Body of pancreas (tissue), 4 donors: Measurements from ENCODE around the gene COX7A2L. TPM values are rescaled to one million over a fixed set of nuclear protein-coding genes. Genes with fewer than 3 reads are reported as not detected.
"Not testable (repeated sequence)": the region's sequence is repeated elsewhere in the genome, so short reads cannot be mapped to it uniquely, and the experiment has no call there.

ENCODE experiments used
- ATAC-seq: fragments of 150-250 bp; one replicate; pipeline ENCODE4 v1.9.1; 2016
- DNase-seq, 4 donors: peaks; one replicate each; pipeline ENCODE4 v3.0.0-alpha.2; 2019
- H3K27ac ChIP-seq, 4 donors: fragments of 200-600 bp; sonication (generic); 1 replicate in 3 of 4; 2 replicates in 1 of 4; pipeline versions ENCODE4 v1.5.1 to v1.6.1; 2016 to 2019; ENCODE audit warnings: mild to moderate bottlenecking in 1 of 4, mixed read lengths in 1 of 4, moderate library complexity in 1 of 4
- H3K27me3 ChIP-seq, 2 donors: fragments of 200-600 bp; sonication (generic); one replicate each; pipeline ENCODE4 v1.6.0; 2016; ENCODE audit warnings: mild to moderate bottlenecking in 1 of 2
- H3K36me3 ChIP-seq, 2 donors: fragments of 200-600 bp; sonication (generic); replicated peaks in 1 of 2; 2 replicates each; pipeline ENCODE4 v1.5.1; 2016; ENCODE audit warnings: low read depth in 2 of 2; ENCODE audit not compliant: insufficient read depth in 1 of 2
- H3K4me1 ChIP-seq: fragments of 200-600 bp; sonication (generic); one replicate; pipeline ENCODE4 v1.6.0; 2016
- H3K4me3 ChIP-seq, 2 donors: fragments of 200-600 bp; sonication (generic); 1 replicate in 1 of 2; 2 replicates in 1 of 2; pipeline ENCODE4 v1.5.1; 2016 to 2019
- H3K9me3 ChIP-seq, 3 donors: fragments of 200-600 bp; sonication (generic); 1 replicate in 2 of 3; 2 replicates in 1 of 3; pipeline ENCODE4 v1.5.1; 2016
- CTCF ChIP-seq, 7 experiments: fragments of 450-650 bp in 4 of 7; fragments of 200-600 bp in 3 of 7; sonication (generic) in 3 of 7; IDR thresholded peaks; one replicate each; pipeline ENCODE4 v1.5.1; 2016 to 2019; ENCODE audit warnings: antibody characterized with exemption in 7 of 7
- POLR2A ChIP-seq, 3 donors: fragments of 450-650 bp; IDR thresholded peaks; one replicate each; pipeline ENCODE4 v1.6.1; 2016; ENCODE audit warnings: antibody characterized with exemption in 3 of 3, mild to moderate bottlenecking in 2 of 3
- WGBS, 2 donors: methylation state at CpG; one replicate each; pipeline ENCODE4 v1.1.5; 2017; 5-methylcytosine and 5-hydroxymethylcytosine counted together
- intact Hi-C: fragments of 100-400 bp; cut with DNase I; formaldehyde crosslinking; loops from one replicate; pipeline ENCODE4 v1.15.1; 2023
- total RNA-seq, 2 donors: library from RNA; depleted of rRNA; stranded (reverse); fragments of >200 nt; gene quantifications; one replicate each; pipeline ENCODE4 v1.1.0, GENCODE V29; 2016

Gene COX7A2L
- total RNA-seq, 2 donors from 2014 or later: 41.9 to 58.1 TPM

GRCh38 chr2:42335514-42336104 lies 25.4 kb downstream of the COX7A2L start:
- H3K27ac ChIP-seq: no peak overlapping the region
- TF ChIP-seq CTCF (IDR thresholded peaks at IDR 0.05) (no peak), POLR2A (IDR thresholded peaks at IDR 0.05) (no peak)
- ATAC-seq (no peak), DNase-seq (no peak)
- no peak overlapping the region for H3K4me3 ChIP-seq
- H3K36me3 ChIP-seq: peaks cover 0 to 2% of the 10 kb centered on the region in 2 donors
- WGBS, 2 donors: 94 to 97% methylated on average over 10 of the region's 10 CpGs
- intact Hi-C loops: loop anchor here (10.0 kb wide), 1 partner anchor 241 kb away; no protein-coding TSS in a partner anchor
- H3K9me3 ChIP-seq: no peaks in the 10 kb centered on the region
- H3K27me3 ChIP-seq: no peaks in the 10 kb centered on the region
- peaks cover 3% of the 10 kb centered on the region for H3K4me1 ChIP-seq

GRCh38 chr2:42334865-42335264 lies 26.2 kb downstream of the COX7A2L start:
- not testable (repeated sequence) for DNase-seq, H3K36me3 ChIP-seq, H3K27me3 ChIP-seq, ATAC-seq, H3K4me1 ChIP-seq, H3K9me3 ChIP-seq, H3K4me3 ChIP-seq, H3K27ac ChIP-seq
- intact Hi-C loops: loop anchor here (10.0 kb wide), 1 partner anchor 240 kb away; no protein-coding TSS in a partner anchor
- WGBS, 2 donors: 94 to 95% methylated on average over 6 of the region's 6 CpGs

DNA sequence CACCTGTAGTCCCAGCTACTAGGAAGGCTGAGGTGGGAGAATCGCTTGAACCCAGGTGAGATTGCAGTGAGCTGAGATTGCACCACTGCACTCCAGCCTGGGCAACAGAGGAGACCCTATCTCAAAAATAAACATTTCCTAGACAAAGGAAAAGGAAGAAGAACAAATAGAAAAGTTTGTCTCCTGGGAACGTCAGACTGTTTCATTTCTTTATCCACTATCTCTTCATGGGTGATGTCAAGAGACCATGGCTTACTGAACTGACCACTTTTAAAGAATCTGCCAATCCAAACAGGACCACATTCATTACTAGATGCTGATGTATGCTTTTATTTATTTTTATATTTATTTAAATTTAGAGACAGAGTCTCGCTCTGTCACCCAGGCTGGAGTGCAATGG lies 26.8 kb downstream of the COX7A2L start:
- H3K4me1 ChIP-seq: peaks cover 8% of the 10 kb centered on the region
- TF ChIP-seq CTCF (IDR thresholded peaks at IDR 0.05): no peak
- no peak for TF ChIP-seq POLR2A (IDR thresholded peaks at IDR 0.05)
- 81 to 84% methylated on average over 3 of the region's 3 CpGs for WGBS, 2 donors
- ATAC-seq (no peak), DNase-seq (no peak)
- H3K27me3 ChIP-seq: no peaks in the 10 kb centered on the region
- no peak overlapping the region for H3K4me3 ChIP-seq
- H3K9me3 ChIP-seq: no peaks in the 10 kb centered on the region
- no peak overlapping the region for H3K27ac ChIP-seq
- intact Hi-C loops: loop anchor here (10.0 kb wide), 1 partner anchor 239 kb away; no protein-coding TSS in a partner anchor
- H3K36me3 ChIP-seq: peaks cover 4 to 6% of the 10 kb centered on the region in 2 donors

DNA sequence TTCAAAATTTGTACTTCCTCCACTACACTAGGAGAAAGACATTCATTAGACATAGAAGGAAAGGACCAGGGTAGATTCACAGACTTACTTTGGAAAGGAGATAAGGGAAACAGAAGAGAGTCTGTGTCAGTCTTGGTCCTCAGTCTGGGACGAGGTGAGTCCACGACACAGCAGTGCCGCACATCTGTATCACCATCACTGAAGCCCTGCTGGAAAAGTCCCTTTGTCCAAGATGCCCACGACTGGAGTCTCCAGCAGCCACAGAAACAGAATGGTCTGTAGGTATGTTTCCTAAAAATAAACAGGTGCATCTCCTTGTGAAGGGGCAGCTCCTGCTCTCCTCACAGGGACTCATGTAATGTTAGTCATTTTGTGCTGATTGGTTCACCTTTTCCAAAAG lies 27.4 kb downstream of the COX7A2L start:
- no peak for ATAC-seq
- DNase-seq: no peak
- intact Hi-C loops: loop anchor here (10.0 kb wide), 1 partner anchor 239 kb away; no protein-coding TSS in a partner anchor
- 94% methylated on average over 4 of the region's 4 CpGs for WGBS, 2 donors
- TF ChIP-seq POLR2A (IDR thresholded peaks at IDR 0.05) (no peak), CTCF (IDR thresholded peaks at IDR 0.05) (no peak)
- no peaks in the 10 kb centered on the region for H3K27me3 ChIP-seq
- peaks cover 8% of the 10 kb centered on the region for H3K4me1 ChIP-seq
- H3K27ac ChIP-seq: no peak overlapping the region
- peaks cover 4 to 6% of the 10 kb centered on the region in 2 donors for H3K36me3 ChIP-seq
- no peak overlapping the region for H3K4me3 ChIP-seq
- no peaks in the 10 kb centered on the region for H3K9me3 ChIP-seq

DNA sequence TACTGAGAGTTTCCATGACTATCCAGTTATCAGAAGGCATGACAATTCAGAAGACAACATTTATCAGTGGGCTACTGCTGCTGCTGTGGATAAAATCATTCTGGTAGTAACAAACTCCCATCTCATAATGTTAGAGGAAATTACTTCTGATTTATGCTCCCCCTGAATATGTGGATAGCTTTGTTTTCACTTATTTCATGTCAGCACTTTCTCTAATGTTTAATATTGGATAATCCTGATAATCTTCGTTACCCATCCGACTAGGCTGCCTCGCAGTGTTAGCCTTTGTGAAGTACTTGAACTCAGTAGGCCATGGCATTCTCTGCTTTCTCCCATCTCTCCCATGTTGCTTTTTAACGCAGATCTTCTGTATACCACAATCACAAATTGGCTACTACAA lies 28.4 kb downstream of the COX7A2L start:
- 86 to 93% methylated on average over 4 of the region's 4 CpGs for WGBS, 2 donors
- DNase-seq: no peak
- peaks cover 8% of the 10 kb centered on the region for H3K4me1 ChIP-seq
- H3K27ac ChIP-seq: no peak overlapping the region
- no peak for ATAC-seq
- no peak overlapping the region for H3K4me3 ChIP-seq
- peaks cover 4 to 6% of the 10 kb centered on the region in 2 donors for H3K36me3 ChIP-seq
- H3K9me3 ChIP-seq: no peaks in the 10 kb centered on the region
- H3K27me3 ChIP-seq: no peaks in the 10 kb centered on the region
- TF ChIP-seq POLR2A (IDR thresholded peaks at IDR 0.05) (no peak), CTCF (IDR thresholded peaks at IDR 0.05) (no peak)
- intact Hi-C loops: loop anchor here (10.0 kb wide), 1 partner anchor 238 kb away; no protein-coding TSS in a partner anchor
